ENCODE measurements around the gene ATP6V1C2.

DNA sequence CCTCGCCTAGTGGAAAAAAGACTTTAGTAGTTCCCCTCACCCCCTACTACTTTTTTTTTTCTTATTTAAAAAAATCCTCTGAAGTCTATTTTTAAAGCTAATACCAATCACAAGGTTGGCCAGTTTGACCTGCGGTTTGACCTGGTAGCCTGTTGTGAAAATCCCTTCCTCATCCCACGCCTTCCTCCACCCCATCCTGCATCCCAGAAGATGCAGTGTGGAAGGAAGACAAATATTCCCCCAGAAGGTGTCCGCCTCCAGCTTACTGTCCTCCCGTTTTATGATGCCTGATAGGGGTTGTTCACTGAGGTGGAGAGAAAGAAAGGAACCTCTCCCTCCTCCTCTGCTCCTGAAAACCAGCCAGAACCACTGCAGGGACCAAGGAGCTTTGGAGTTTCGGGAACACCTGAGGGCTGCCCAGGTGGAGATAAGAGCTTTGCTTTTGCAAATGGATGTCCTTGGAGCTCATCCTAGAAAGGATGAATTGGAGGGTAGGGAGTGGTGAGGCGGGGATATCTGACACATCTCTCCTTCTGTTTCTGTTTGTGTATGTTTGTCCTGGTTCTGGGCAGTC, 909 bp downstream of the ATP6V1C2 start:
- no peak for TF ChIP-seq ZC3H11A (IDR thresholded peaks at IDR 0.05)
- TF ChIP-seq, protein P1, sequence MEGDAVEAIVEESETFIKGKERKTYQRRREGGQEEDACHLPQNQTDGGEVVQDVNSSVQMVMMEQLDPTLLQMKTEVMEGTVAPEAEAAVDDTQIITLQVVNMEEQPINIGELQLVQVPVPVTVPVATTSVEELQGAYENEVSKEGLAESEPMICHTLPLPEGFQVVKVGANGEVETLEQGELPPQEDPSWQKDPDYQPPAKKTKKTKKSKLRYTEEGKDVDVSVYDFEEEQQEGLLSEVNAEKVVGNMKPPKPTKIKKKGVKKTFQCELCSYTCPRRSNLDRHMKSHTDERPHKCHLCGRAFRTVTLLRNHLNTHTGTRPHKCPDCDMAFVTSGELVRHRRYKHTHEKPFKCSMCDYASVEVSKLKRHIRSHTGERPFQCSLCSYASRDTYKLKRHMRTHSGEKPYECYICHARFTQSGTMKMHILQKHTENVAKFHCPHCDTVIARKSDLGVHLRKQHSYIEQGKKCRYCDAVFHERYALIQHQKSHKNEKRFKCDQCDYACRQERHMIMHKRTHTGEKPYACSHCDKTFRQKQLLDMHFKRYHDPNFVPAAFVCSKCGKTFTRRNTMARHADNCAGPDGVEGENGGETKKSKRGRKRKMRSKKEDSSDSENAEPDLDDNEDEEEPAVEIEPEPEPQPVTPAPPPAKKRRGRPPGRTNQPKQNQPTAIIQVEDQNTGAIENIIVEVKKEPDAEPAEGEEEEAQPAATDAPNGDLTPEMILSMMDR (IDR thresholded peaks at IDR 0.05), result no peak
- no peak for TF ChIP-seq EHMT2 (IDR thresholded peaks at IDR 0.05; ENCODE audit: low read depth)
- no peak for TF ChIP-seq RCOR1 (IDR thresholded peaks at IDR 0.05; ENCODE audit: low read depth, low read length)
